Muscle of back (tissue), 11 donors: ENCODE data around the gene PSME3IP1. TPM values are rescaled to one million over a fixed set of nuclear protein-coding genes. Genes with fewer than 3 reads are reported as not detected.

Source experiments
- DNase-seq, 3 donors: peaks; one replicate each; pipeline versions ENCODE4 v3.0.0 to v3.0.0-alpha.2; 2013
- polyA plus RNA-seq, 10 donors: library from polyadenylated mRNA; unstranded; fragments of 120-200 nt; gene quantifications; one replicate each; pipeline ENCODE4 v1.2.1, GENCODE V29; 2013; ENCODE audit not compliant: insufficient read length in 10 of 10

Gene PSME3IP1
- polyA plus RNA-seq, 10 donors, result 42.9 to 71.2 (median 56.2) TPM

DNA sequence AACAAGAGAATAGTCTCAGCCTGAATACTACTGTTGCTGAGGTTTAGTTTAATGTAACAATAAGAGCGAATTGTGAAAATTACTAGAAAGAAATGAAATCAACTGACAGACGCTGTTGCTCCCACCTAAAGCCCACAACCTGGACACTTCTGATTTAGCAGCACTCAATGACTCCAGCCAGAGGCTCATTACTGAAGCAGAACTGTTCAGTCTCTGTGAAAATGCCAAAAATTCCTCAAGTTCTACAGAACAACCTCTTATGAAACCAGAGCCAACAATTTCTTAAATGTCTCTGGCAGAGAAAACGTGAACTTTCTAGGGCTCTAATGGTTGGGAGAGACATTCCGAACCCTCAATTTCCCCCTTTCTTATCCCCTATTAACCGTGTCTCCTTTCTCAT, 9.9 kb downstream of the PSME3IP1 start:
- peak in 1 of 3 donors; percentile 34 for DNase-seq

DNA sequence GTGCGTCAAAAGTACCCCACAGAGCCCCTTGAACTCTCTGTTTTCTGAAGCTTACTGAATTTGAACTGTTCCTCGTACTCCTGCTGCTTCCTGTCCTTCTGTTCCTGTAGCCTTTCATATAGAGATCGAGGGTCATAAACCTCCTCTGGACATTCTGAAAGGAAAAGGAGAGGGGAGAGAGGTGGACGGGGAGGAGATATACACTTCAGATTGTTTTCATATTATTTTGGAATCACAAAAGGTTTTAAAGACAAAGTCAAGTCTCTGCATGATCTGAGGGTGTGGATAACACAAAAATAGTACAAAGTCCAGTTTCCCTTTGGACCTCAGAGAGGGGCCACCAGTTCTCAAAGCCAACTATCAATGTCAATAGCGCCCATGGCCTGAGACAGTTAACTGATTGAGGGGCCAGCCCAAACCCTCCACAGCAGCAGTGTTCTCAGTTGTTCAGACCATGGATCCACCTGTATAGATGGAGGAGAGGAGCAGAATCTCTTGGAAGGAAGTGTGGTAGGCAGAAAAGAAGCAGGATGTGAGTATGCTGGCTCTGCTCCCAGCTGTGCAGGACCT, 13.0 kb downstream of the PSME3IP1 start:
- DNase-seq, result no peak

DNA sequence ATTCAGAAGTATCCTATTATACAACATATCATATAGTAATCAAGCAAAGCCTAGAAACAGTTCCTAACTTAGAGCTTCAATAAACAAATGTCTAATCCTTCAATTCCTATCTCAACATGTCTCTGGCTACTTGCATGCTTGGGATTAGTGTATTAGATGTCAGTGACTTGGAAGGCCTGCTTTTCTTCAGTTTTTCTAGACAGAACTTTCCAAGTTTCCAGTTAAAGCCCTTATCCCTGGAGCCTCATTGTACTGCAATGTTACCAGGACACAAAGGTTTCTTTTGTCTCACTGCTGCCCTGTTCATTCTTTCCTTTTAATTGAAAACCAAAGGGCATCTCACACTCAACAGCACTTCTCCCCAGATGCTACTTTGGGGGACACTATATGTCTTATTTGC, 16.5 kb downstream of the PSME3IP1 start:
- DNase-seq, result no peak

DNA sequence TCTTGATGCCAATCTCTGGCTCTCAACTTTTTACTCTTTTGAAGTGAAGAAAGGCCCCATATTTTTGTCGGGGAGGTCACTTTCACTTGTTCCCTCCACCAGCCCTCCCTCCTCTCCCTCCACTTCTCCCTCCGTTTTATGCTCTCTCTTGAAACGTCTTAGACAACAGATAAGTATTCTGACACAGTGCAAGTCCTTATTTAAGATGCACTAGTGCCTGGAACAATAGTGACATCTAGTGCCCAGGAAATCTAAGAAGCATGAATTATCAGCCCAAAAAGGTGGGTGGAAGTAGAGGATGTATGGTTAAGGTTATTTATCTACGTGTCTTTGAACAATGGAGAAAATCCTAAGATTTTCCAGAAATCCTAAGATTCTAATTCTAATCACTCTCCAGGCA, 17.9 kb downstream of the PSME3IP1 start:
- DNase-seq, result peak; percentile 54 to 78 (median 58)

DNA sequence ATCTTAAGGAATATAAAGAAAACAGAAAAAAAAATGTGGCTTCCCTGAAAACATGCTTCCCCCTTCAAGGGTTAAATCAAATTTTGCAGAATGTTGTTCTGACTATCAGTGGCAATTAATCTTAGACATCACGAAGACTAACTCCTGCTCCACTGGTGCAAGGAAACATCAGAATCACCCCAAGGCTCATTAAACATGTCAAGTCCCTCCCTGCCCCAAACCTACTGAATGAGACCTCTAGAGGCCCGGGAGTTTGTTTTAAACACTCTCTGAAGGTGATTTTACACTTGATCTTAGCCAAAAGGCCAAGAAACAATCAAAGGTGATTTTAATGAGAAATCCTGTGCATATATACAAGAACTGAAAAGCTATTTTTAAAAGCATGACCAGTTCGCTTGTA, 18.3 kb downstream of the PSME3IP1 start:
- DNase-seq, result no peak

DNA sequence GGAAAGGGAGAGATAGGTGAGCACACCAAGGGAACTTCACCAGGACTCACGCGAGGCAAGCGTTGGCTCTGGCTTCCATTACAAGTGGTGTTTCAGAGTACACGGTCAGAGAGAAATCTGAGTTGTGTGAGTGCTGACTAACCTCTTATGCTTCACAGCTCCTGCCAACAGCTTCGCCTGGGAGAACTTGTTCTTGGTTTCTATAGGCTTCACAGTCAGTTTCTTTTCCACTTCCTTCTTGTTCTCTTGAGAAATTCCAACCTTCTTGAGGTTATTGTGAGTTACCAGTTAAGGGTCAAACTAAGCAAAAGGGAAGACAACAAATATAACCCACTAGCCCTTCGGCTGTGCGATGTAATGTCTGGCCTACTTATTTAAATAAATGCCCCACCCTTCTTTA, 18.9 kb downstream of the PSME3IP1 start:
- DNase-seq, result no peak

DNA sequence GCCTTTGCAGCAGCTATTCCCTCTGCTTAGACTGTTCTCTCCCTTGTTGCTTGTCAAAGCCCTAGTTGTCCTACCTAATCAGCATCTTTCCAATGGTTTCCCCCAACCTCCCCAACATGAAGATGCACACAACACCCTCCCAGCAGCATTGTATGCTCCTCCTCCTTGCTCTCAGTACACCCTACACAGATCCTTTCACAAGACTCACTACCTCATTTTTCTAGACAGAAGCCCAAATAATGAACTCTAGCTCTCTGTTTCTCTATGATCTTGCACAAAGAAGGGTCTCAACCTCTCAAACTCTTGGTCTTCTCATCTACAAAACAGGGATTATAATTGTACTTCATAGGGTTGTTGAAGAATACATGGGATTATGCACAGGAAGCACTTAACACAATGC, 19.4 kb downstream of the PSME3IP1 start:
- DNase-seq, result no peak

DNA sequence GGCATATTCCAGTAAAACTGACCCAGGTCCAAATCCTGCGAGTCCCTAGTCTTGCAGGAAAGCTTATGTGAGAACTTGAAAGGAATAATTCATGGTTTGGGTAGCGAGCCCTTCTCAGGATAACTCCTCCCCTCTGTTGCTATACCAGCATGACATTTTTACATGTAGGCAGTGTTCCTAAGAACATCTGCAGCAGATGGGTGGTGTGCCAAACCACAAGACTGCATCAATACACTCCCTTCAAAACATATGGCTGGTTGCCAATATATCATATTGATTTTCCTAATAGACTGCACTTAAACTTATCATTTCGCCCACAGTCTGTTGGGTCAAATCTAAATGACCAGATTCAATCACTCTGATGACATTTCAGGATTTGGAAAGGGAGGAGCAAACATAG, 19.9 kb downstream of the PSME3IP1 start:
- DNase-seq, result no peak

DNA sequence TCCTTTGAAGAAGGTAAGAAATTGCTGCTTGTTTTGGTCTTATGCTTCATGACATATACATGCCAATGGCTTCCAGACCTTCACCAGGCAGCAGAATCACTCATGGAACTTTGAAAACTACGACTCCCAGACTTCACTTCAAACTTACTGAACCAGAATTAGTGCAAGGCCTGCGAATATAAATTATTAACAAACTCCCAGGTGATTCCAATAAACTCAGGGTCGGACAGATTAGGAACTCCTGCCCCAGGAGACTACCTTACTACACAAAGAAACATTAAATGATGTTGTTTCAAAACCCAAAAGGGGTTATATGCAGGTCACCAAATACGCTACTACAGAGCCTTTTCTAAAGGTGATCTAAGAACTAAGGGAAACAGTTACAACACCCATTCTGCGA, 20.4 kb downstream of the PSME3IP1 start:
- no peak for DNase-seq

DNA sequence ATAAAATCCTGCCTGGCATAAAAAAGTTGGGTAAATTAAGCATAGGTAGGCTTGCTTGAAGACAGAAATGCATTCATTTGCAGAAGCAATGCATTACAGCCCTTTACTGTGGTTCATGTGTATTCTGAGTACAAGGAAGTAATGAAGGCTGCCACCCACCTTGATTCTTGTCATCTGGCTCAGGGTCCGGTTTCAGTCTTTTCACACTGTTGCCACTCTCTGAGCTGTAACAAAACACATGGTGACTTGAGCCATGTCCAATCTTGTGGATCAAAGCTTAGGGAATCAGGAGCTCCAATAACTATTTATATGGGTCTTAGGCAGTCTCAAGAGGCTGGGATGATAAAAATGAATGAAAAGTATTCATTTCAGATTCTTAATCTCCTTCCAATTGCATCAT, 22.0 kb downstream of the PSME3IP1 start:
- DNase-seq, result no peak

DNA sequence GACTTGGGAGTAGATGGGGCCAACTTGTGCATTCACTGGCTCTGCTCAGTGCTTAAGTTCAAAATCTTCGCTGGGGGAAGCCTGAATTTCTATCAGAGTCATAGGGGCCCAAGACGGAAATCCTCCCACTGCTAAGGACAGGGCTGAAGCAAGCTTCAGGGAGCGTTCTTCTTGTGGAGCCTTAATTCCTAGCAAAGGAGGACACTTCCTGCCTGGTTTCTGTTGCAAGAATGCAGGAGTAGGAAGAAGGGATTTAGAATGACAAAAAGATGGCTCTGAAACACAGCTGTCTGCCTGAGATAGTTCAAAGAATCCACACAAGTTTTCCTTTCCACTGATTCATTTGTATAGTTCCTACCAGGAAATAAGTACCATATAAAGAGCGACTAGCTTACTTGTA, 26.4 kb downstream of the PSME3IP1 start:
- DNase-seq, result no peak

DNA sequence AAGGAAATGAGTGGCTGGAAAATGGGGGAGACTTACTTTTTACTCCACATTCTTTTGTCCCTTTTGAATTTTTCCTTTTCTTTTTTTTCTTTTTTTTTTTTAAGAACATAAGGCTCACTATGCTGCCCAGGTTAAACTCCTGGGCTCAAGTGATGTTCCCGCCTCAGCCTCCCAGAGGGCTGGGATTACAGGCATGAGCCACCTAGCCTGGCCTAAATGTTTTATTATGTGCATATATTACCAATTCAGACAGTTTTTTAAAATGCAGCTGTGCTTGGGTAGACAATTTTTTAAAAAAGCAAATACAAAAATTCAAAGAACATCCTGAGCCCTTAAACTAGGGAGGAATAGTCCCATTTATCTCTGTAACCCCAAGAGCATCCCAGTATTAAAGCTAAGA, 28.3 kb downstream of the PSME3IP1 start:
- no peak for DNase-seq

DNA sequence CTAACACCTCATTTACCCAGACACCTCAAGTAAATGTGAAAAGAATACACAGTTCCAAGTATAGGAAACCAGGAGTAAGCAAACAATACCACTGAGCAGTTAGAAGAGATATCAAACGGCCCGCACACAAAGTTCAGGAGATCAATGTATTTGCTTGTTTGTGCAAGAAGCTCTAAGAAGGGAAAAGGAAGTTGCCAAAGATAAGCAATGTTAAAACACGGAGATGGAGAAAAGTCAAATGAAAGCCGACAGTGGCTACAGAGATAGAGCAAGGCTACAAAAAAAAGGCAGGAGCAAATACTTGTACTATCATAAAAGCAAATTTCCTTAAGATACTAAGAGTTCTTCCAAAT, 29.5 kb downstream of the PSME3IP1 start:
- DNase-seq, result no peak

DNA sequence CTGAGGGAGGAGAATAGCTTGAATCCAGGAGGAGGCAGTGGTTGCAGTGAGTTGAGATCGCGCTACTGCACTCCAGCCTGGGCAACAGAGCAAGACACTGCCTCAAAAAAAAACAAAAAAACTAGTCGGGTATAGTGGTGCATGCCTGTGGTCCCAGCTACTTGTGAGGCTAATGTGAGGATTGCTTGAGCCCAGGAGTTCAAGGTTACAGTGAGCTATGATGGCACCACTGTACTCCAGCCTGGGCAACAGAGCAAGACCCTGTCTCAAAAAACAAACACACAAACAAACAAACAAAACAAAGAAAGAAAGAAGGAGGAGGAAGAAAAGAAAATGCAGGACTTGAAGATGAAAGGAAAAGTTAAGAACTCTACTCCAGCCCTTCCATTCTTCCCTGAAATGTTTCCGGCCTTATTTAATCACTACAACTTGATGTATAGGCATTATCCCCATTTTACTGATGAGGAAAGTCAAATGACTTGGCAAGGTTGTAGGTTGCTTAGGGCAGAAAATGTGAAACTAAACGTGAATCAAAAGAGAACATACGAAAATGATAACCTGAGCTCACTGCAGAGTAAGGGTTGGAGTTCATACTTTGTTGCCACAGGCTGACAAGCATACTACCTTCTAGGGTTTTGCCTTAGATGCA, 30.0 kb downstream of the PSME3IP1 start:
- DNase-seq, result no peak

DNA sequence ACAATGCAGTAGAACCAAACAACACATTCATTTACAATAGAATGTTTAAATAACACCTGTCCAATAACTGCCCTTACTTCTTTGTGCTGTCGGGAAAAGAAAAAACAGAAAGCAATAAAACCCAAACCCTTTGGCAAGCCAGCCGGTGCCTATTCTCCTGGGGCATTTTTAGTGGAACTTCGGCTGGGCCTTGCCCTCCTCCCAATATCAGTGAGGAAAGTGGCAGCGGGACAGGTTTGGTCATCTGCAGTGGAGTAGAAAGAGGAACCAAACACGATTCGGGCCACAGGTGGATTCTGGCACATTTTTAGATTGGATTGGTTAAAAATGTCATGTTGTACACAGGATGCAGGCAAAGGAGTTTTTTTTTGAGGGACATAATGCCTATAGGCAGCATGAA, 32.0 kb downstream of the PSME3IP1 start:
- DNase-seq, result no peak

DNA sequence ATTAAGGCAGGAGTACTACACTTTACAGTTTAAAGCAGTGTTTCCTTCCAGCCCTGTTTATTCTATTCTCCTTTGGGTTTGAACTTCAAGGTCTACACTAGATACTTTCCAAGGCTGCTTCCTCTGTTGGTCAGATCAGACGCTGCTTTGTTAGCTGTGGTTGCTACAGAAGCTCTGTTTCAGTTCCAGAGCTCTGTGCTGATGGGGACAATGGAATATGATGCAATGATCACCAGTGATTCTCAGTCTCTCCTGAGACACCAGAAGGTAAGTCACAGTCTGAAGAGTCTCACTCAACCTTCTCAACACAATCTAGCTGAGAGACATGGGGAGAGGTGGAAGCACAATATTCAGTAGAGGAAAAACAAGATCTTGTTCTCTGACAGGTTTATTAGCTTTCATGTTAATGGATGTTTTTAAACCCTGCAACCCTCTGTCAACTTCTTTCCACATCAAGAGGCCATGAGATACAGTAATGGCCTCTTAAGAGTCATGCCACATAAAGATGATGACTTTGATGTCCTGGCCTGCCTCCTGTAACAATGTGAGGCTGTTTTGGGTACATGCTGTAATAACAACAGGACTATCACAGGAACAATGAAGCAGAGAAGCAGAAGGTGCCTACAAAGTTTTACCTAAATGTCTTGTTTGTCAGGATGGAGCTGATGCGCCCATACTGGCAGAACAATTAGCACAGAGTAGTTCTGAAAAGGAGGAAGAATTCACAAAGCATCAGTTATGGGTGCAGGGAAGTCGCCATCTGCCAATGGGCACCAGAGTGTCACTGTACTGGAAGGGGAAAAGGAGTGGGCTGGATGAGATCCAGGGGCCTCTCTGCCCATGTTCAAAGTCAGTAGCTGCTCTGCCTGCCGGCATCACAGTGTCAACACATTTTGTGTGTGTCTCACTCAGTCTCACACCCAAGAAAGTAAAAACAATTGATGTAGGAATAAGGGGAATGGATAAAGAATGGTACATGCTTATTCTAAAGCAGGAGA, 33.4 kb downstream of the PSME3IP1 start:
- DNase-seq, result no peak

DNA sequence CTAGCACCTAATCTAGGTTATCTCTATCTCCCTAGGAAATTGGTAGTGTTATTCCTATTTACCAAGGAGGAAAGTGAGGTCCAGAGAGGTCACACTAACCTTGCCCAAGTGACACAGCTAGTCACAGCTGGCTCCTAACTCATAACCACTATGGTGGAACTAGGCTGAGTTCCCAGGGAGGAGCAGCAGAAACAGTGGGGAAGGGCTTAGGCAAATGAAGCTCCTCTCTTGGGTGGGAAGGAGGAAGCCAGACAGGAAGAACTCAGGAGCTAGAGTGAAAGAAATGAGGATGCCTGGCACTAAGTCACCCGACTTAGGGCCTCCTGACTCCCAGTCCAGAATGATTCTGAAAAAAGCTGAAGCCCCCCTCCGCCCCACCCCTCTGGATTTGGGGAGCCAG, 34.5 kb downstream of the PSME3IP1 start:
- no peak for DNase-seq

DNA sequence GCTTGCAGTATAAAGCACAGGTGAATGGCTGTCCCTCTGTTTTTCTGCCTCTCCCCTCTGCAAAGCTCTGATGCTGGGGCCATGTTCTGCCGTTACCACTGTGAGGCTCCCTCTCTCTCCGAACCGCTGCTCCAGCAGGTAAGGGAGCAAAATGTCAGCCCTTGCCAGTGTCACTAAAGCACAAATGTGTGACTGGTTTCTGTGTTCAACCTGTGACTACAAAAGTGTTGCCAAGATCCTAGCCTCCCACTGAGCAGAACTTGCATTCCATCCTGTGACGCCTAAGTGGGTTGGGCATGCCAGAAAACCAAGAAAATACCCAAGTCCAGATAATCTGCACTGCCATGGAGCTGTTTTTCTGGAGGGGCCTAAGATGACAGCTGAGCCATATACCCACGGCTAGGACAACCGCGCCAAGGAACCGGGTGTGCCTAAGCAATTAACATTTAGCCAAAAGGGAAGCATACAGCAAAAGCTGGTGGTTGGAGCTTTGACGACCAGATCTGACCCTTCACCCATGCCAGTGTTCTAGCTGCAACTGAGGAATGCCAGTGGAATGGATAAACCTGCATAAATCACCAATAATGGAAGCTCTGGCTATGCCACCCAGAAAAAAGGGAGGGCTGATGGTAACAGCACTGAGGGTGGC, 35.0 kb downstream of the PSME3IP1 start:
- no peak for DNase-seq

DNA sequence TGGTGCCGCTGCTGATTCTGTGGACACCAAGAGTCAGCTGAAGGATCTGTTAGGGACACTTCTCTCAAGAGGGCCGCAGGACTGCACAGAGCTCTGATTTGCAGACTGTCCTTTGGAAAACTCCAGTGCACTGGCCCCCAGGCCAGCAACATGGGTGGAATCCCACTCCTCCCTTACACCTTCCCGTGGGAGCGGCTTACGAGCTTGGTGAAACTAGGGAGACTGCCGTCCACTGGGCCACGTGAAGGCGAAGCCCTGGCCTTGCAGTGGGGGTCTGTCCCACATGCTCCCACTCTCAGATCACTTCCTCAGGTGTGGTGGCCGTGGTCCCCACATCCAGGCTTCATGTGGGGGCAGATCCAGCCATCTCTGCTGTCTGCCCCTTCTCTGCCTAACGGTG, 36.4 kb downstream of the PSME3IP1 start:
- DNase-seq, result no peak

DNA sequence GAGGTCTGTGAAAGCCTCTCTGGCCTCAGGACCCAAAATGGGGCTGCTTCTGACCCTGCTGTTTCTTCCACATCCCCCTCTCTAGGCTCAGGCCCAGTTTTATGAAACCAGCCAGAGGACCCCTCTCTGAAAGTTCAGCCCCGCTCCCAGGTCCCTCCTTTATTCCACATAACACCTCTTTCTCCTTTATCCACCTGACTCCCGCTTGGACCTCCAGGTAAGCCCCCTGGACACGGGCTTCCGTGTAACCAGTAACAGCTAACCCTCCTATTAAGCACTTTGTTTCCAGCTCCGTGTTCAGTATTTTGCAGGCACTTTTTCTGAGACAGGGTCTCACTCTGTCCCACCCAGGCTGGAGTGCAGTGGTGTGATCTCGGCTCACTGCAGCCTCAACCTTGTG, 37.4 kb downstream of the PSME3IP1 start:
- DNase-seq, result no peak

DNA sequence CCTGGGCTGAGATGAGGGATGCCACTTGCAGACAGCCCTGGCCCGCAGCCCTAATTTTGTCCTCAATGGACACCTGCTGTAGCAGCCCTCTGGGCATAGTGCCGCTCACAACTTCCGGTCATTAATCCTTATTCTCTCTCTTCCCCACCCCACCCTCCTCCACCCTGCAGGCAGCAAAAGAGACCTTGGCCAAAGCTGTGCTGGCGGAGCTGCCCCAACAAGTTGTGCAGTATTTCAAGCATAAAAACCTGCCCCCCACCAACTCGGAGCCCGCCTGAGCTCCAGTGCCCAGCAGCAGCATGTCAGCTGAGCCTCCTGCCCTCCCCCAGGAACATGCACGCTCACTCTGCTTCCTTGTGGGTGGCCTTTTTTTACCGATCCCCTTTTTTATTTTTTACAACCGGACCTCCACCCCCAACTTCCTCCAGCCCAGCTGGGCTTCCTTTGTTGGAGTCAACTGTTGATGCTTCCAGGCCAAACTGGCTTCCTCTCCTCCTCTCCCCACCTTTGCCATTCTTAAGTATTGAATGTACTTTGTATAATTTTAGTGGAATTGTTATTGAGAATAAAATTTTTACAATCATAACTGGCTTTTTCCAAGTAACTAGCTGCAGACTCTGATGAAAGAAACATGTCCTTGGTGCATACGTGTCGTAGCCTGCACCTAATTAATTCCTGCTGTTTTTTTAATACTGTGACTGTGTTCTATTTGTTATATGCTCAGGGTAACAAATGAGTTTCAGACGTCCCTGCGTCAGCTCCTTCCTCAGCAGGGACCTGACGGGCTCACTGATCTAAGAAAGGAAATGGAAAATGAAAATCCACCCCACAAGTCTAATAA, 38.2 kb downstream of the PSME3IP1 start:
- DNase-seq, result peak; percentile 36 to 80 (median 53)

DNA sequence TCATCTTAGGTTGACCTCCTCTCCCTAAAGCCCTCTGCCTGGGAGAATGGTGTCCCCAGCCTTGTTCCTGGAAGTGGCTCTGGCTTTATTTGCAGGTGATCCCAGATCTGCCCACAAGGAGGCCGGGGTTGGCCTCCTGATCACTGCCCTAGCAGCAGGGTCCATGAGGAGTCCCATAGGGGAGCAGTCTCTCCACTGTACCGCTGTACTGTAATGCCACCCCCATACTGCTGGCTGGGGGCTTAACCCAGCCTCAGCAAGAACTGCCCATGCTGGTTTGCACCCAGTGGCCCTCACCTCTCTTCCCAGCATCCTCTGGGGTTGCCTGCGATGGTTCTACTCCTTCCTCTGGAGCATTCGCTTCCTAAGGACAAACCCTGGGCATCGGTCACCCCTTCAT, 39.1 kb downstream of the PSME3IP1 start:
- no peak for DNase-seq
